A673 (cell line): ENCODE results near the gene FCRL2. TPM values are rescaled to one million over a fixed set of nuclear protein-coding genes. Genes with fewer than 3 reads are reported as not detected.

Source experiments
- BruUV-seq: library from RNA; stranded (reverse); fragments of 400-500 nt; replicated peaks from 2 replicates; lab custom pipeline; 2021; lab: Mats Ljungman, UMichigan
- CTCF ChIA-PET: fragments of 300-600 bp; sonication (Branson Sonifier 250); formaldehyde crosslinking; loops from one replicate; lab custom pipeline; 2022; ENCODE audit warnings: antibody characterized with exemption; lab: Charles Lee
- POLR2A ChIA-PET: fragments of 300-600 bp; sonication (Branson Sonifier 250); formaldehyde crosslinking; loops from one replicate; lab custom pipeline; 2022; ENCODE audit warnings: antibody characterized with exemption; ENCODE audit not compliant: low non-redundant PET; lab: Charles Lee
- DNase-seq: peaks from one replicate; pipeline ENCODE4 v3.0.0-alpha.2; 2015; ENCODE audit warnings: low spot score
- H3K27ac ChIP-seq: fragments of 200-600 bp; sonication (generic); 2 replicates; pipeline ENCODE4 v1.5.1; 2016; ENCODE audit warnings: mixed run types, low read depth, mild to moderate bottlenecking, mixed read lengths, antibody characterized with exemption, low read length; ENCODE audit not compliant: poor library complexity, severe bottlenecking
- H3K27me3 ChIP-seq: fragments of 200-600 bp; sonication (generic); replicated peaks from 2 replicates; pipeline ENCODE4 v1.6.1; 2017; ENCODE audit warnings: mixed run types, low read depth, mild to moderate bottlenecking, mixed read lengths, antibody characterized with exemption, low read length; ENCODE audit not compliant: insufficient read depth, poor library complexity
- H3K36me3 ChIP-seq: fragments of 200-600 bp; sonication (generic); 2 replicates; pipeline ENCODE4 v1.6.1; 2016; ENCODE audit warnings: mixed run types, mild to moderate bottlenecking, mixed read lengths, antibody characterized with exemption, low read length; ENCODE audit not compliant: insufficient read depth, poor library complexity, severe bottlenecking
- H3K4me1 ChIP-seq: fragments of 200-600 bp; sonication (generic); 2 replicates; pipeline ENCODE4 v1.6.1; 2017; ENCODE audit warnings: mixed run types, mild to moderate bottlenecking, mixed read lengths, antibody characterized with exemption, low read length; ENCODE audit not compliant: insufficient read depth, poor library complexity, severe bottlenecking
- H3K4me3 ChIP-seq: fragments of 200-600 bp; sonication (generic); 2 replicates; pipeline ENCODE4 v1.5.1; 2016; ENCODE audit warnings: low read depth, mixed run types, mild to moderate bottlenecking, mixed read lengths, low read length; ENCODE audit not compliant: poor library complexity, severe bottlenecking
- H3K9me3 ChIP-seq: fragments of 200-600 bp; sonication (generic); 2 replicates; pipeline ENCODE4 v1.6.1; 2016; ENCODE audit warnings: mixed run types, low read depth, mild to moderate bottlenecking, mixed read lengths, antibody characterized with exemption, low read length; ENCODE audit not compliant: poor library complexity, severe bottlenecking
- EZH2 ChIP-seq: fragments of 200-600 bp; sonication (generic); IDR thresholded peaks from 2 replicates; pipeline ENCODE4 v1.6.1; 2017; ENCODE audit warnings: borderline replicate concordance, low read depth, mild to moderate bottlenecking, mixed read lengths, antibody characterized with exemption, low read length; ENCODE audit not compliant: poor library complexity, severe bottlenecking
- intact Hi-C: fragments of 100-400 bp; cut with micrococcal nuclease; formaldehyde crosslinking; loops from one replicate; pipeline ENCODE4 v1.10.0; 2022; ENCODE audit not compliant: unreplicated experiment
- total RNA-seq: library from RNA; stranded (reverse); gene quantifications from 2 replicates; pipeline ENCODE4 v1.2.3, GENCODE V29; 2021
- TF ChIP-seq, protein P1 (sequence below): fragments of 300-800, 200-600 bp; sonication (generic); conservative IDR thresholded peaks from 2 replicates; pipeline ENCODE4 v1.5.1; 2017; ENCODE audit warnings: low read depth, mild to moderate bottlenecking, antibody characterized with exemption, low read length, moderate library complexity, mixed read lengths

Gene FCRL2
- total RNA-seq, 1 experiment from 2014 or later = not detected

- no peak overlapping the region for H3K27ac ChIP-seq
- DNase-seq = no peak
- ChIA-PET CTCF (no interaction called here), POLR2A (no interaction called here)
- intact Hi-C loops = no loop called here
- no peaks in the 10 kb centered on the region for H3K27me3 ChIP-seq
- no peaks in the 10 kb centered on the region for H3K36me3 ChIP-seq
- no peak overlapping the region for H3K4me3 ChIP-seq
- no TSS peak for BruUV-seq
- peaks cover 4% of the 10 kb centered on the region for H3K9me3 ChIP-seq
- TF ChIP-seq, protein P1, sequence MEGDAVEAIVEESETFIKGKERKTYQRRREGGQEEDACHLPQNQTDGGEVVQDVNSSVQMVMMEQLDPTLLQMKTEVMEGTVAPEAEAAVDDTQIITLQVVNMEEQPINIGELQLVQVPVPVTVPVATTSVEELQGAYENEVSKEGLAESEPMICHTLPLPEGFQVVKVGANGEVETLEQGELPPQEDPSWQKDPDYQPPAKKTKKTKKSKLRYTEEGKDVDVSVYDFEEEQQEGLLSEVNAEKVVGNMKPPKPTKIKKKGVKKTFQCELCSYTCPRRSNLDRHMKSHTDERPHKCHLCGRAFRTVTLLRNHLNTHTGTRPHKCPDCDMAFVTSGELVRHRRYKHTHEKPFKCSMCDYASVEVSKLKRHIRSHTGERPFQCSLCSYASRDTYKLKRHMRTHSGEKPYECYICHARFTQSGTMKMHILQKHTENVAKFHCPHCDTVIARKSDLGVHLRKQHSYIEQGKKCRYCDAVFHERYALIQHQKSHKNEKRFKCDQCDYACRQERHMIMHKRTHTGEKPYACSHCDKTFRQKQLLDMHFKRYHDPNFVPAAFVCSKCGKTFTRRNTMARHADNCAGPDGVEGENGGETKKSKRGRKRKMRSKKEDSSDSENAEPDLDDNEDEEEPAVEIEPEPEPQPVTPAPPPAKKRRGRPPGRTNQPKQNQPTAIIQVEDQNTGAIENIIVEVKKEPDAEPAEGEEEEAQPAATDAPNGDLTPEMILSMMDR = no peak
- TF ChIP-seq EZH2 = no peak
- H3K4me1 ChIP-seq = no peaks in the 10 kb centered on the region
These were observed 52.3 kb downstream of the FCRL2 start for GRCh38 chr1:157724537-157725220.

DNA sequence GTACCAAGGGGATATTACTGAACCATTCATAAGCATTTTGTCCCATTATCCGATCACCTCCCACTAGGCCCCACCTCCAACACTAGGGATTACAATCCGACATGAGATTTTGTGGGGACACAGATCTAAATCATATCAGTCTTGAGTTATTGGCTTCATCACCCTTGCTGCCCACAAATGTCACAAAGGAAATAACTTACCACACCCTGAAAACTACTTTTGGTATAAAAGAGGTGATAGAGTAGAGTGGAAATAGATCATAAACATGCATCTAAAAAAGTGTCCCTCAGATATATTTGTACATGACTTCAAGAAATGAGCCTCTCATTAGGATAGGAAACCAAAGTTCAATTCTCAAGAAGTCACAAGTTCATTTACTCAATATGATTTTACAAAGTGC is 53.8 kb downstream of the FCRL2 start:
- no peaks in the 10 kb centered on the region for H3K27me3 ChIP-seq
- H3K4me3 ChIP-seq = no peak overlapping the region
- TF ChIP-seq EZH2 = no peak
- TF ChIP-seq, protein P1 = no peak
- ChIA-PET POLR2A (no interaction called here), CTCF (no interaction called here)
- intact Hi-C loops = no loop called here
- H3K27ac ChIP-seq = no peak overlapping the region
- DNase-seq = no peak
- BruUV-seq = no TSS peak
- no peaks in the 10 kb centered on the region for H3K4me1 ChIP-seq
- H3K9me3 ChIP-seq = peaks cover 4% of the 10 kb centered on the region
- H3K36me3 ChIP-seq = no peaks in the 10 kb centered on the region

DNA sequence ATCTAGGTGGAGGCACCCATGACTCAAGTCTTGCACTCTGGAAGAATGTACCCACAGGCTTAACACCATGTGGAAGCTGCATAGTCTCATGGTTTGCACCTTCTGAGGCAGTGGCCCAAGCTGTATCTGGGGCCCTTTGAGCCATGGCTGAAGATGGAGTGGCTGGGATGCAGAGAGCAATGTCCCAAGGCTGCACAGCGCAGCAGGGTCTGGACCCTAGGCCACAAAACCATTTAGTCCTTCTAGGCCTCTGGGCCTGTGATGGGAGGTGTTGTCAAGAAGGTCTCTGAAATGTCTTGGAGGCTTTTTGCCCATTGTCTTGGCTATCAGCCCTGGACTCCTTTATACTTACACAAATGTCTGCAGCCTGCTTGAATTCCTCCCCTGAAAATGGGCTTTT is 54.9 kb downstream of the FCRL2 start:
- POLR2A ChIA-PET = interaction anchor here (0.6 kb wide), 1 partner anchor 9 kb away, joined by 3 read pairs; no protein-coding TSS in a partner anchor
- no peak overlapping the region for H3K27ac ChIP-seq
- no peak for DNase-seq
- intact Hi-C loops = no loop called here
- H3K36me3 ChIP-seq = no peaks in the 10 kb centered on the region
- H3K27me3 ChIP-seq = no peaks in the 10 kb centered on the region
- CTCF ChIA-PET = no interaction called here
- H3K4me1 ChIP-seq = no peaks in the 10 kb centered on the region
- no peak for TF ChIP-seq EZH2
- TF ChIP-seq, protein P1 = no peak
- no peak overlapping the region for H3K4me3 ChIP-seq
- no TSS peak for BruUV-seq
- peaks cover 4% of the 10 kb centered on the region for H3K9me3 ChIP-seq
